HG02798 (cell line): ENCODE data around the gene TACC2.
"Not testable (repeated sequence)": the region's sequence is repeated elsewhere in the genome, so short reads cannot be mapped to it uniquely, and the experiment has no call there.

Experiments
- ATAC-seq: cut with Tn5 transposase; IDR thresholded peaks from one replicate; pipeline ENCODE4 v1.9.1; 2021; ENCODE audit warnings: mild to moderate bottlenecking; ENCODE audit not compliant: unreplicated experiment, poor library complexity

The TACC2 gene

DNA sequence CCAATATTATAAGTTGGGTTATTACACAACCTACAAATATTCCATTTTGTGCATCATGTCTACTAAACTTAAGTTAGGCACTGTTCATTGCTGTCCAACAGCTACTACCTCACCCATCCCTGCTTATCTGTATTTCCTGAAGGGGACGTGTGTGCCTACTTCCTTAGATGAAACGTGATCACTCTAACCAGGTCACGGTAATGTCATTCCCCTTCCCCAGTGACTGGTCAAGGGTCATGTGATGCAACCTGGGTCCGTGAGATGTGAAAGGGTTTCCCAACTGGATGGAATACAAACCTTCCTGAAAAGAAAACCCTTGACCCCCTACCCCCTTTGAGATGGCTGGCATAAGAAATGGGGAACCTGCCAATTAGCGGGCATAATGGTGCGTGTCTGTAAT, 12.4 kb upstream of the TACC2 start:
- no peak for ATAC-seq

DNA sequence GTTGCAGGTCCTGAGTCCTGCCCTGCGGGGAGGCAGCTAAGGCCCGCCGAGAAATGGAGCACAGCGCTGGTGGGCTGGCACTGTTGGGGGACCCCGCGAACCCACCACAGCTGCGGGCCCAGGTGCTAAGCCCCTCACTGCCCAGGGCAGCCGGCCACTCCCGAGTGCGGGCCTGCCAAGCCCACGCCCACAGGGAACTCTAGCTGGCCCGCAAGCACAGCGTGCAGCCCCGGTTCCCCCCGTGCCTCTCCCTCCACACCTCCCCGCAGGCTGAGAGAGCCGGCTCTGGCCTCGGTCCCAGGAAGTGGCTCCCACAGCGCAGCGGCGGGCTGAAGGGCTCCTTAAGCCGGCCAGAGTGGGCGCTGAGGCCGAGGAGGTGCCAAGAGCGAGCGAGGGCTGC, 10.5 kb upstream of the TACC2 start:
- ATAC-seq: no peak

GRCh38 chr10:121981346-121981745, 7.6 kb upstream of the TACC2 start:
- no peak for ATAC-seq

GRCh38 chr10:121983852-121984251, 5.1 kb upstream of the TACC2 start:
- ATAC-seq: no peak

GRCh38 chr10:121984463-121984862, 4.5 kb upstream of the TACC2 start:
- ATAC-seq: no peak

DNA sequence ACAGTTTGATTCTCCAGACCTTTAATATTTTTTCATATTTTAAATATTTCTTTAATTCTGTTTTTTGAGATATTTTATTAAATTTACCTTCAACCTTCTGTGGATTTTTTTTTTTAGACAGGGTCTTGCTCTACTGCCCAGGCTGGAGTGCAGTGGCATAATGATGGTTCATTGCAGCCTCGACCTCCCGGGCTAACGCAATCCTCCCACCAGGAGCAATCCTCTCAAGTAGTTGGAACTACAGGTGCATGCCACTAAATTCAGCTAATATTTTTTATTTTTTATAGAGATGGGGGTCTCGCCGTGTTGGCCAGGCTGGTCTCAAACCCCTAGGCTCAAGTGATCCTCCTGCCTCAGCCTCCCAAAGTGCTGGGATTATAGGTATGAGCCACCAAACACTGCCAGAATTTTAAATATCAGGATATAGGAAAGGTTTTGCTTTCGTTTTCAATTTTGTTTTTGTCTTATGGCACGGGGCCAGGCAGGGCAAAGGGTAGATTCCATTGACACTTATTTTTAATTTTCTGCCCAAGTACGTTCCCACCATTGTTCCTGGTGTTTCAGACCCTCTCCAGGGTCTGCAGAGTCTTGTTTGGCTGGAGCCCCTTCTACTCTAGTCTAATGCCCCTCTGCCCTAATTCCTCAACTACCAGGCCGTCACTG, 1.2 kb downstream of the TACC2 start:
- no peak for ATAC-seq

- ATAC-seq: not testable (repeated sequence)
These were observed 2.8 kb downstream of the TACC2 start for GRCh38 chr10:121991727-121992126.

GRCh38 chr10:121994429-121994941, 5.5 kb downstream of the TACC2 start:
- ATAC-seq: no peak

DNA sequence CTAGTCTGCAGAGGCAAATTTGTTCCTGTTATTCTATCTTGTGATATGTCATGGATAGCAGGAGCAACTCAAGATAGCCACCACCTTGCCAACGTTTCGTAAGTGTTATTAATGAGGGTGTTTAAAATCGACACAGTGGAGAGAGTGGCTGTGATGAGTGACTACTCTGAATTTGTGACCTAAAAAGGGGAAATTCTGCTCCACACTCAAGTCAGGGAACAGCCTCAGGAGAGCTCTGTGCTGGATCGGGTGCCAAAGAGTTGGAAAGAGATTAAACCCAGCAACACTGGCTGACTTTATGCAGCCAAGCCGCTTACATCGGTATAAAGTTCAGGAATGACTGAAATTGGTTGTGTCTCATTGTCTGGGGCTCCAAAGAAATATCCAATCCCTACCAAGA, 9.5 kb downstream of the TACC2 start:
- no peak for ATAC-seq

- no peak for ATAC-seq
These were observed 10.3 kb downstream of the TACC2 start for GRCh38 chr10:121999301-121999700.

DNA sequence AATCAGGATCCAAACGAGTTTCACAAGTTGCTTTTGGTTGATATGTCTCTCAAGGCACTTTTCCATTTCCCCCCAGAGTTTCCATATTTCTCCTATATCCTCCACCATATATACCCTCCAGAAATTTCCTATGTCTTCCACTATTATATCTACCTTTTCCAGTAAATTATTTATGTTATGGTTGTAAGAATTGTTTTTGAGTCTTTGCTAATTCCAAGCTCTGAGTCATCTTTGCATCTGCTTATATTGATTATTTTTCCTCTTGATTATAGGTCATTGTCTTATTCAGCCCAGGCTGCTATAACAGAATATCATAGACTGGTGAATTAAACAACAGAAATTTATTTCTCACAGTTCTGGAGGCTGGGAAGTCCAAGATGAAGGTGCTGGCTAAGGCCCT, 12.7 kb downstream of the TACC2 start:
- ATAC-seq: no peak

DNA sequence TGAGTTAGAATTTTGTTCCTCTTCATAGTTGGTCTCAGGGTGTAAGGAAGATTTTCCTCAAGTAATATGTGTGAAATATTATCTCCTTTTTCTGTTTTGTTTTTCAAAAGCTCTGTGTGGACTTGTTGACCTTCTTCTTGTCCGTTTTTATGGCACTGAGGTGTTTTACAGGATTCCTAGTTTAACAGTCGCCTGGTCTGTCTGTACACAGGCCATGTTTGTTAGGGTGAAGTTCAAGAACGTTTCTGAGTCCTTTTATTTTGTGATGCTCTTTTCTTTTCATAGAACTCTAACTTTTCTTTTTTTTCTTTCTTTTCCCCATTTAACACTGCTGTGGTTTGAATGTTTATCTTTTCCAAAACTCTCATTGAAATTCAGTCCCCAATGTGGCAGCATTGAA, 18.5 kb downstream of the TACC2 start:
- ATAC-seq: no peak

- ATAC-seq: no peak
These were observed 21.6 kb downstream of the TACC2 start for GRCh38 chr10:122010405-122011050.

- no peak for ATAC-seq
These were observed 23.8 kb downstream of the TACC2 start for GRCh38 chr10:122012731-122013130.

DNA sequence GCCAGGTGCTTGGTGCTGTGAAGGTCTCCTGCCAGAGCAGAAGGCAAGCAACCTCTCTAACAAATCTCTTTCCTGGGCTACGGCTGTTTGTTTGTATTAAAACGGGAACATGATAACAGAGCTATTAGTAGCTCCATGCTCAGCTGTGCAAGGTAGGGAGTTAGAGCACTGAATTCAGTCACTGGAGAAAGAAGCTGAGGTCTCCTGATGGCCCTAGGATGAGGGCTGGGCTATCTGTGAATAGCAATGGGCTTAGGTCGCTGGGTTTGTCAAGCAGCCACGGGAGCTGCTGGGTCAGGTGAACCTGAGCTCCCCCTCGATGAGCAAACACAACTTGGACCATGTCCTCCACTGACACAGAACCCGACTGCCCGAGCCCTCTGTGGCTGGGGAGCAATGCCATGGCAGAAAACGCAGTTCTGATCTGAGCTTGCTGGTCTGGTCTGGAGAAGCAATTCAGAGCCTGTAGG, 24.4 kb downstream of the TACC2 start:
- no peak for ATAC-seq

DNA sequence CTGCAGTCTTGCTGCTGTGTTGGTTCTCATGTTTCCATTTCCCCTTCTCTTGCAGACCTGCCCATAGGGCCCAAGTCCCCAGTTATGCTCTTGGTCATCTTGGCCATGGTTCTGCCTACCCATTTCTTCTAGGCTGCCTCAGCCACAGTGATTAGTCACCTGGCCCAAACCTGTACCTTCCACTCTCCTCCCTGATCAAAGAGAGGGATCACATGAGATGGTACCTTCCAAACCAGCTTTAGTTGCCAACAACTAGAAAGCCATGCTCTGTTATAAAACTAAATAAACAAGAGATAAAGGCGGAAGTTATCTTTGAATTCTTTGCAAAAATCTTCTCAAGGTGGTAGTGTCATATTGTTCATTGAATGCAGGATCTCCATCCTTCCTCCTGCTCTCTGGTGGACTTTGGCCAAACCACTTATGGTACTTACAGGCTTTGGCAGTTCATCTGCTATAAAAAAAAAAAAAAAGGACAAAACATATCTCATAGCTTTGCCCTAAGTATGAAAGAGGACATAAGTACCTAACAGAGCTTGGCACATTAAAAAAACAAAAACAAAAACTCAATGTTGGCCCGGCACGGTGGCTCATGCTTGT, 25.8 kb downstream of the TACC2 start:
- ATAC-seq: no peak

DNA sequence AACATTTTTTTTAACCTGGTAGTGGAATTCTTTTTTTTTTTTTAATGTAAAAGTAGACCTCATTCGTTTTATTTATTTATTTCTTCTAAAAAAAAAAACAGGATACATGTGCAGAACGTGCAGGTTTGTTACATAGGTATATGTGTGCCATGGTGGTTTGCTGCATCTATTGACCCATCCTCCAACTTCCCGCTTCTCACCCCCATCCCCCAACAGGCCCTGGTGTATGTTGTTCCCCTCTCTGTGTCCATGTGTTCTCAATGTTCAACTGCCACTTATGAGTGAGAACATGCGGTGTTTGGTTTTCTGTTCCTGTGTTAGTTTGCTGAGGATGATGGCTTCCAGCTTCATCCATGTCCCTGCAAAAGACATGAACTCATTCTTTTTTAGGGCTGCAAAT, 29.0 kb downstream of the TACC2 start:
- ATAC-seq: not testable (repeated sequence)

DNA sequence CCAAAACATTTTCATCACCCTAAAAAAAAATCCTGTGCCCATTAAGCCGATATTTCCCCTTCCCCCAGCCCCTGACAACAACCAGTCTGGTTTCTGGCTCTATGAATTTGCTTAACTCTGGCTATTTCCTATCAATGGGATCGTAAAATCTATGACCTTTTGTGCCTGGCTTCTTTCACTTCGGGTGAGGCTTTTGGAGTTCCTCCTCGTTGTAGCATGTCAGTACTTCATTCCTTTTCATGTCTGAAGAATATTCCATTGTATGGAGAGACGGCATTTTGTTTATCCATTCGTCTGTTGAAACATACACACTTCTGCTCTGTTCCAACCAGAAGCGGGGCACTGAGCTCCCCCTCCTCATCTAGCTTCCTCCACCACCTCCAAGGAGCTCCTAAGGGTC, 29.5 kb downstream of the TACC2 start:
- no peak for ATAC-seq

DNA sequence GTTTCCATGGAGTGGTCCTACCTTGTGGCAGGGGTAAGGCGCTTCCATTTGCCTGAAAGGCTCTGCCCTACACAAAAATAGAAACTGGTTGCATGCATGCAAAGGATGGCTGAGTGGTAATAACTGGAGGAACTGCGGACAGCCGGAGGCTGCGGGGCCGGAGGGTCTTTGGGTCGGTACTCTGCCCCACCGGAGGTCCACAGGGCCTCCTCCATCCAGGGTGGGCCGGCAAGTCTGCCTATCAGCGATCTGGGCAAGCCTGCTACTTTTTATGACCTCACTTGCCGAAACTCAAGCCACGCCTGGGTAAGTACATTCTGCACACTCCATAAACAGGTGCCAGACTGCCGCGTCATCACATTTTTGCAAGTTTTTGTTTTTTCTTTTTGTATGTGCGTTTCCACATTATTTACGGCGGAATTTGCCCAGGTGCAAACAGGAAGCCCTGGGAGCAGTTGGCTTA, 30.0 kb downstream of the TACC2 start:
- no peak for ATAC-seq

GRCh38 chr10:122019414-122019975, 30.5 kb downstream of the TACC2 start:
- no peak for ATAC-seq

DNA sequence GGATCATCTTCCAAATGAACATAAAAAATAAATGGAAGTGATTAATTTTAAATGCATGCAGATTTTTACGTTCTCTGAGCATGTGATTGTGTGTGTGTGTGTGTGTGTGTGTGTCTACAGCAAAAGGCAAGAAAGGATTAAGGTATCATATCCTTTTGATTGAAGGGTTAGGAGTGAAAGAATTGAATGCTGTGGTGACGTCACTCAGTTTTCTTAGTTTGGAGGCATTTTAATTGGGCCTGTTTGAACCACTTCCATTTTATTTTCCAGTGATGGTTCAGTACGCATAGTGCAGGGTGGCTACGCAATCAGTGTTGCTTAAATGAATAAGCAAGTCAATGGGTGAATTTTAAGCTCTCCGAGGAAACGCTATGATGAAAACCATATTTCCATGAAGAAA, 31.3 kb downstream of the TACC2 start:
- ATAC-seq: no peak
